CD14-positive monocyte (primary cell): ENCODE measurements around the gene TOB1. TPM values are rescaled to one million over a fixed set of nuclear protein-coding genes. Genes with fewer than 3 reads are reported as not detected.

Experiments used
- DNase-seq, 3 donors: peaks; one replicate each; pipeline ENCODE4 v3.0.0-alpha.2; 2011 to 2022
- H2AFZ ChIP-seq: 2 replicates; pipeline ENCODE4 v1.6.0; 2012; ENCODE audit warnings: mild to moderate bottlenecking, low read depth, low read length, inconsistent platforms; ENCODE audit not compliant: insufficient read depth, poor library complexity, severe bottlenecking
- H3K27ac ChIP-seq, 2 donors: 1 replicate in 1 of 2; 2 replicates in 1 of 2; pipeline ENCODE4 v1.5.1; 2012 to 2013; ENCODE audit warnings: low read length in 2 of 2, control low read depth in 1 of 2, inconsistent platforms in 1 of 2, low read depth in 1 of 2, mild to moderate bottlenecking in 1 of 2
- H3K27me3 ChIP-seq, 2 donors: one replicate each; pipeline versions ENCODE4 v1.6.0 to v1.6.1; 2011 to 2013; ENCODE audit warnings: low read length in 2 of 2; ENCODE audit not compliant: control insufficient read depth in 2 of 2, insufficient read depth in 2 of 2
- H3K36me3 ChIP-seq, 2 donors: replicated peaks in 1 of 2; 1 replicate in 1 of 2; 2 replicates in 1 of 2; pipeline versions ENCODE4 v1.5.1 to v1.6.1; 2012 to 2013; ENCODE audit warnings: low read length in 2 of 2, control low read depth in 1 of 2, inconsistent platforms in 1 of 2, mild to moderate bottlenecking in 1 of 2; ENCODE audit not compliant: insufficient read depth in 2 of 2, control insufficient read depth in 1 of 2
- H3K4me1 ChIP-seq, 2 donors: 1 replicate in 1 of 2; 2 replicates in 1 of 2; pipeline versions ENCODE4 v1.5.1 to v1.6.1; 2012 to 2013; ENCODE audit warnings: low read length in 2 of 2, control low read depth in 1 of 2, inconsistent platforms in 1 of 2, mild to moderate bottlenecking in 1 of 2, moderate library complexity in 1 of 2; ENCODE audit not compliant: insufficient read depth in 2 of 2, control insufficient read depth in 1 of 2
- H3K4me2 ChIP-seq: replicated peaks from 2 replicates; pipeline ENCODE3; 2012; ENCODE audit warnings: low read length, moderate library complexity, mild to moderate bottlenecking; ENCODE audit not compliant: poor library complexity, severe bottlenecking; ENCODE audit errors: extremely low read depth
- H3K4me3 ChIP-seq, 3 experiments: fragments of 200-600 bp in 1 of 3; sonication (generic) in 1 of 3; replicated peaks in 1 of 3; 1 replicate in 2 of 3; 2 replicates in 1 of 3; pipeline ENCODE4 v1.5.1; 2011 to 2013; ENCODE audit warnings: low read length in 3 of 3, mild to moderate bottlenecking in 3 of 3, control low read depth in 2 of 3, low read depth in 2 of 3, inconsistent platforms in 1 of 3, moderate library complexity in 1 of 3
- H3K79me2 ChIP-seq: 2 replicates; pipeline ENCODE4 v1.6.0; 2012; ENCODE audit warnings: mild to moderate bottlenecking, control low read depth, inconsistent platforms, low read length, moderate library complexity; ENCODE audit not compliant: insufficient read depth
- H3K9ac ChIP-seq: 2 replicates; pipeline ENCODE4 v1.6.0; 2017; ENCODE audit warnings: low read length, mild to moderate bottlenecking; ENCODE audit not compliant: insufficient read depth, poor library complexity, severe bottlenecking
- H3K9me3 ChIP-seq, 2 donors: replicated peaks in 1 of 2; 1 replicate in 1 of 2; 2 replicates in 1 of 2; pipeline versions ENCODE4 v1.5.1 to v1.6.1; 2012 to 2013; ENCODE audit warnings: low read length in 2 of 2, control low read depth in 1 of 2; ENCODE audit not compliant: control insufficient read depth in 1 of 2, insufficient read depth in 1 of 2
- H4K20me1 ChIP-seq: 2 replicates; pipeline ENCODE4 v1.6.0; 2012; ENCODE audit warnings: mild to moderate bottlenecking, low read length, control low read depth, moderate library complexity; ENCODE audit not compliant: insufficient read depth
- H3K27ac Mint-ChIP-seq, 7 donors: one replicate each; pipeline ENCODE4 v1.8.0; 2020; ENCODE audit warnings: mild to moderate bottlenecking in 7 of 7, mixed read lengths in 7 of 7, moderate library complexity in 6 of 7, inconsistent platforms in 2 of 7
- H3K27me3 Mint-ChIP-seq, 3 donors: one replicate each; pipeline ENCODE4 v1.8.0; 2021 to 2022; ENCODE audit warnings: low read depth in 3 of 3, mild to moderate bottlenecking in 3 of 3, mixed read lengths in 3 of 3, moderate library complexity in 3 of 3, inconsistent platforms in 1 of 3
- H3K36me3 Mint-ChIP-seq, 2 donors: one replicate each; pipeline ENCODE4 v1.8.0; 2020; ENCODE audit warnings: mixed read lengths in 2 of 2, inconsistent platforms in 1 of 2, mild to moderate bottlenecking in 1 of 2
- H3K4me1 Mint-ChIP-seq: one replicate; pipeline ENCODE4 v1.8.0; 2020; ENCODE audit warnings: mild to moderate bottlenecking, mixed read lengths
- H3K4me3 Mint-ChIP-seq, 2 donors: one replicate each; pipeline ENCODE4 v1.8.0; 2020; ENCODE audit warnings: mild to moderate bottlenecking in 2 of 2, mixed read lengths in 2 of 2, moderate library complexity in 1 of 2
- H3K9me3 Mint-ChIP-seq, 7 donors: one replicate each; pipeline ENCODE4 v1.8.0; 2020 to 2022; ENCODE audit warnings: mixed read lengths in 7 of 7, mild to moderate bottlenecking in 6 of 7, moderate library complexity in 6 of 7, inconsistent platforms in 2 of 7
- CTCF ChIP-seq: fragments of 200-600 bp; IDR thresholded peaks from one replicate; pipeline ENCODE4 v1.8.0; 2022; ENCODE audit warnings: antibody characterized with exemption, mild to moderate bottlenecking
- WGBS: methylation state at CpG from one replicate; pipeline ENCODE4 v1.1.5; 2013; ENCODE audit warnings: missing lambda C conversion rate; ENCODE audit not compliant: insufficient coverage; 5-methylcytosine and 5-hydroxymethylcytosine counted together
- intact Hi-C, 2 donors: fragments of 100-400 bp; cut with micrococcal nuclease; formaldehyde crosslinking; loops; one replicate each; pipeline versions ENCODE4 v1.15.0 to v1.15.1; 2023
- polyA plus RNA-seq, 3 donors: library from polyadenylated mRNA; depleted of rRNA in 1 of 3; unstranded in 2 of 3; stranded (reverse) in 1 of 3; fragments of 300-500 nt in 2 of 3; fragments of >200 nt in 1 of 3; fragmentation: Illumina TruSeq in 2 of 3; gene quantifications; 1 replicate in 2 of 3; 2 replicates in 1 of 3; pipeline ENCODE4 v1.2.3, GENCODE V29; 2012 to 2021

TOB1 gene
- polyA plus RNA-seq, 3 donors: 18.5 to 107 (median 41.0) TPM

GRCh38 chr17:50891577-50891989, 25.4 kb upstream of the TOB1 start:
- intact Hi-C loops: no loop called here
- H3K27me3 Mint-ChIP-seq: peaks cover 0 to 2% (median 2%) of the 10 kb centered on the region in 3 donors
- no peak overlapping the region for H3K27ac Mint-ChIP-seq
- Histone ChIP-seq H3K4me2 (no peak overlapping the region), H4K20me1 (no peaks in the 10 kb centered on the region), H3K36me3 (no peaks in the 10 kb centered on the region), H3K4me1 (no peaks in the 10 kb centered on the region), H2AFZ (no peak overlapping the region), H3K9ac (no peak overlapping the region), H3K79me2 (no peaks in the 10 kb centered on the region), H3K4me3 (no peak overlapping the region), H3K27ac (no peak overlapping the region), H3K27me3 (no peaks in the 10 kb centered on the region), H3K9me3 (no peaks in the 10 kb centered on the region)
- H3K36me3 Mint-ChIP-seq: no peaks in the 10 kb centered on the region
- no peak for TF ChIP-seq CTCF
- 89% methylated on average over 3 of the region's 4 CpGs for WGBS
- peaks cover 7% of the 10 kb centered on the region for H3K4me1 Mint-ChIP-seq
- no peak for DNase-seq
- H3K4me3 Mint-ChIP-seq: no peak overlapping the region
- no peaks in the 10 kb centered on the region for H3K9me3 Mint-ChIP-seq

GRCh38 chr17:50890675-50891516, 24.7 kb upstream of the TOB1 start:
- intact Hi-C loops: no loop called here
- no peaks in the 10 kb centered on the region for H3K9me3 Mint-ChIP-seq
- H3K4me1 Mint-ChIP-seq: peaks cover 7% of the 10 kb centered on the region
- WGBS: 94% methylated on average over 9 of the region's 12 CpGs
- no peaks in the 10 kb centered on the region for H3K4me1 ChIP-seq
- H3K36me3 Mint-ChIP-seq: no peaks in the 10 kb centered on the region
- no peak for TF ChIP-seq CTCF
- no peaks in the 10 kb centered on the region for H3K79me2 ChIP-seq
- no peak for DNase-seq
- no peak overlapping the region for H3K4me3 Mint-ChIP-seq
- no peaks in the 10 kb centered on the region for H4K20me1 ChIP-seq
- peaks cover 0 to 2% (median 2%) of the 10 kb centered on the region in 3 donors for H3K27me3 Mint-ChIP-seq
- no peak overlapping the region for H3K27ac Mint-ChIP-seq
- H3K4me3 ChIP-seq: no peak overlapping the region
- no peaks in the 10 kb centered on the region for H3K9me3 ChIP-seq
- no peak overlapping the region for H3K27ac ChIP-seq
- H3K9ac ChIP-seq: no peak overlapping the region
- H2AFZ ChIP-seq: no peak overlapping the region
- H3K36me3 ChIP-seq: no peaks in the 10 kb centered on the region
- no peak overlapping the region for H3K4me2 ChIP-seq
- no peaks in the 10 kb centered on the region for H3K27me3 ChIP-seq
